ENCODE measurements around the gene UNC13B.
A peak's percentile ranks its signal among the peaks of the same experiment; 100 is the strongest.

DNA sequence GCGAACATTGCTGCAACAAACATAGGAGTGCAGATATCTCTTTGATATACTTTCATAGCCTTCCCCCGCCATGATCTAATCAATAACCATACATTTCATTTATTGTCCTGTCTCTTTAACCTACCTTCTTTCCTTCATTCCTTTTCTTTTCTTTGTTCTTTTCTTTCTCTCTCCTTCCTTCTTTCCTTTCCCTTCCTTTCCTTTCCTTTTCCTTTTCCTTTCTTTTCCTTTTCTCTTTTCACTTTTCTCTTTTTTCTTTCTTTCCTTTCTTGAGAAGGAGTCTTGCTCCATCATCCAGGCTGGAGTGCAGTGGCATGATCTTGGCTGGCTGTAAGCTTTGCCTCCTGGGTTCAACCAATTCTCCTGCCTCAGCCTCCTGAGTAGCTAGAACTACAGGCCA, 100.3 kb downstream of the UNC13B start:
- no peak for TF ChIP-seq CTCF (tag by site-specific recombination; IDR thresholded peaks at IDR 0.05)
- TF ChIP-seq, protein P1, sequence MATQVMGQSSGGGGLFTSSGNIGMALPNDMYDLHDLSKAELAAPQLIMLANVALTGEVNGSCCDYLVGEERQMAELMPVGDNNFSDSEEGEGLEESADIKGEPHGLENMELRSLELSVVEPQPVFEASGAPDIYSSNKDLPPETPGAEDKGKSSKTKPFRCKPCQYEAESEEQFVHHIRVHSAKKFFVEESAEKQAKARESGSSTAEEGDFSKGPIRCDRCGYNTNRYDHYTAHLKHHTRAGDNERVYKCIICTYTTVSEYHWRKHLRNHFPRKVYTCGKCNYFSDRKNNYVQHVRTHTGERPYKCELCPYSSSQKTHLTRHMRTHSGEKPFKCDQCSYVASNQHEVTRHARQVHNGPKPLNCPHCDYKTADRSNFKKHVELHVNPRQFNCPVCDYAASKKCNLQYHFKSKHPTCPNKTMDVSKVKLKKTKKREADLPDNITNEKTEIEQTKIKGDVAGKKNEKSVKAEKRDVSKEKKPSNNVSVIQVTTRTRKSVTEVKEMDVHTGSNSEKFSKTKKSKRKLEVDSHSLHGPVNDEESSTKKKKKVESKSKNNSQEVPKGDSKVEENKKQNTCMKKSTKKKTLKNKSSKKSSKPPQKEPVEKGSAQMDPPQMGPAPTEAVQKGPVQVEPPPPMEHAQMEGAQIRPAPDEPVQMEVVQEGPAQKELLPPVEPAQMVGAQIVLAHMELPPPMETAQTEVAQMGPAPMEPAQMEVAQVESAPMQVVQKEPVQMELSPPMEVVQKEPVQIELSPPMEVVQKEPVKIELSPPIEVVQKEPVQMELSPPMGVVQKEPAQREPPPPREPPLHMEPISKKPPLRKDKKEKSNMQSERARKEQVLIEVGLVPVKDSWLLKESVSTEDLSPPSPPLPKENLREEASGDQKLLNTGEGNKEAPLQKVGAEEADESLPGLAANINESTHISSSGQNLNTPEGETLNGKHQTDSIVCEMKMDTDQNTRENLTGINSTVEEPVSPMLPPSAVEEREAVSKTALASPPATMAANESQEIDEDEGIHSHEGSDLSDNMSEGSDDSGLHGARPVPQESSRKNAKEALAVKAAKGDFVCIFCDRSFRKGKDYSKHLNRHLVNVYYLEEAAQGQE (tag by site-specific recombination; IDR thresholded peaks at IDR 0.05) = no peak
- no peak for TF ChIP-seq ZFP3 (tag by site-specific recombination; IDR thresholded peaks at IDR 0.05; ENCODE audit: low read depth)
- no peak for TF ChIP-seq SP7 (tag by site-specific recombination; IDR thresholded peaks at IDR 0.05)
- TF ChIP-seq PRDM1 (tag by site-specific recombination; IDR thresholded peaks at IDR 0.05) = peak; percentile 98
- TF ChIP-seq ZBTB8A (tag by site-specific recombination; IDR thresholded peaks at IDR 0.05) = no peak
- no peak for TF ChIP-seq ATF2 (tag by site-specific recombination; IDR thresholded peaks at IDR 0.05; ENCODE audit: low read depth)
- TF ChIP-seq ZNF747 (tag by site-specific recombination; IDR thresholded peaks at IDR 0.05) = no peak
- TF ChIP-seq ZNF529 (tag by site-specific recombination; IDR thresholded peaks at IDR 0.05; ENCODE audit: insufficient replicate concordance) = no peak
- no peak for TF ChIP-seq KLF10 (tag by site-specific recombination; IDR thresholded peaks at IDR 0.05)
- TF ChIP-seq MYNN (tag by site-specific recombination; IDR thresholded peaks at IDR 0.05; ENCODE audit: borderline replicate concordance) = no peak
